ENCODE measurements around the gene KDM1B. TPM values are rescaled to one million over a fixed set of nuclear protein-coding genes. Genes with fewer than 3 reads are reported as not detected.

Gene KDM1B
- polyA plus RNA-seq, 1 of the 3 experiments (the other 2 are of a cell fraction) = 9.4 TPM

- Histone ChIP-seq H3K27ac (ENCODE audit: low read depth in 2 of 2, low read length in 1 of 2) (no peak overlapping the region), H3K9ac (no peak overlapping the region), H3K9me2 (no peaks in the 10 kb centered on the region), H3K36me3 (replicated peaks in 1 of 2; ENCODE audit: control insufficient read depth in 1 of 2, insufficient read depth in 2 of 2, low read length in 1 of 2) (peaks cover 0 to 3% of the 10 kb centered on the region in 2 experiments), H2AFZ (ENCODE audit: low read depth) (no peak overlapping the region), H3K4me1 (ENCODE audit: control insufficient read depth in 1 of 2, insufficient read depth in 2 of 2, low read depth in 1 of 2, low read length in 1 of 2) (no peaks in the 10 kb centered on the region), H3K9me3 (no peaks in the 10 kb centered on the region), H3K4me2 (no peak overlapping the region), H4K20me1 (ENCODE audit: insufficient read depth) (no peaks in the 10 kb centered on the region), H3F3A (replicated peaks; ENCODE audit: insufficient read depth) (peaks cover 4% of the 10 kb centered on the region), H3K4me3 (ENCODE audit: low read depth in 2 of 2, low read length in 1 of 2) (no peak overlapping the region), H3K27me3 (ENCODE audit: insufficient read depth) (no peaks in the 10 kb centered on the region), H3K79me2 (ENCODE audit: insufficient read depth) (no peaks in the 10 kb centered on the region)
- POLR2A ChIA-PET = no interaction called here
- DNase-seq = no peak
- TF ChIP-seq ZBTB33 (IDR thresholded peaks at IDR 0.05; ENCODE audit: borderline replicate concordance, low read depth) (no peak), EP300 (IDR thresholded peaks at IDR 0.05; ENCODE audit: borderline replicate concordance in 1 of 2, low read depth in 1 of 2, low read length in 1 of 2) (no peak), JUND (IDR thresholded peaks at IDR 0.05) (no peak), YY1 (IDR thresholded peaks at IDR 0.05; ENCODE audit: low read depth) (no peak), ELF1 (IDR thresholded peaks at IDR 0.05) (no peak), FOXJ3 (CRISPR knock-in tag; IDR thresholded peaks at IDR 0.05) (no peak), NRF1 (IDR thresholded peaks at IDR 0.05; ENCODE audit: low read depth, low read length) (no peak), MEF2A (IDR thresholded peaks at IDR 0.05; ENCODE audit: borderline replicate concordance, low read depth) (no peak), RAD21 (IDR thresholded peaks at IDR 0.05; ENCODE audit: low read length) (no peak), CHD2 (IDR thresholded peaks at IDR 0.05; ENCODE audit: low read length, partially characterized antibody) (no peak), TAF1 (IDR thresholded peaks at IDR 0.05; ENCODE audit: borderline replicate concordance, low read depth, low read length) (no peak), SIN3A (IDR thresholded peaks at IDR 0.05; ENCODE audit: borderline replicate concordance, low read depth, low read length) (no peak), MXI1 (IDR thresholded peaks at IDR 0.05; ENCODE audit: low read depth, low read length) (no peak)
- CTCF ChIA-PET = no interaction called here
- 91% methylated on average over 4 of the region's 4 CpGs for WGBS (ENCODE audit: low lambda C conversion rate)
Observed at GRCh38 chr6:18183766-18184165, 28.5 kb downstream of the KDM1B start.

- POLR2A ChIA-PET = no interaction called here
- Histone ChIP-seq H3K36me3 (replicated peaks in 1 of 2; ENCODE audit: control insufficient read depth in 1 of 2, insufficient read depth in 2 of 2, low read length in 1 of 2) (peaks cover 0 to 3% of the 10 kb centered on the region in 2 experiments), H4K20me1 (ENCODE audit: insufficient read depth) (no peaks in the 10 kb centered on the region), H3K9ac (no peak overlapping the region), H2AFZ (ENCODE audit: low read depth) (no peak overlapping the region), H3K9me3 (no peaks in the 10 kb centered on the region), H3K4me2 (no peak overlapping the region), H3K4me1 (ENCODE audit: control insufficient read depth in 1 of 2, insufficient read depth in 2 of 2, low read depth in 1 of 2, low read length in 1 of 2) (no peaks in the 10 kb centered on the region), H3K27me3 (ENCODE audit: insufficient read depth) (no peaks in the 10 kb centered on the region), H3K9me2 (no peaks in the 10 kb centered on the region), H3K4me3 (ENCODE audit: low read depth in 2 of 2, low read length in 1 of 2) (no peak overlapping the region), H3F3A (replicated peaks; ENCODE audit: insufficient read depth) (no peaks in the 10 kb centered on the region), H3K79me2 (ENCODE audit: insufficient read depth) (no peaks in the 10 kb centered on the region), H3K27ac (ENCODE audit: low read depth in 2 of 2, low read length in 1 of 2) (no peak overlapping the region)
- TF ChIP-seq JUND (IDR thresholded peaks at IDR 0.05) (no peak), NFIC (IDR thresholded peaks at IDR 0.05; ENCODE audit: borderline replicate concordance) (no peak), TEAD4 (IDR thresholded peaks at IDR 0.05; ENCODE audit: borderline replicate concordance, insufficient read depth) (no peak), FOSL2 (IDR thresholded peaks at IDR 0.05; ENCODE audit: borderline replicate concordance, low read depth) (no peak), IRF3 (IDR thresholded peaks at IDR 0.05; ENCODE audit: low read depth, low read length) (no peak), FOXJ3 (CRISPR knock-in tag; IDR thresholded peaks at IDR 0.05) (no peak)
- 92% methylated on average over 1 of the region's 1 CpG for WGBS (ENCODE audit: low lambda C conversion rate)
- DNase-seq = no peak
- CTCF ChIA-PET = no interaction called here
Observed at GRCh38 chr6:18185624-18186023, 30.4 kb downstream of the KDM1B start.

All from SK-N-SH (cell line).